GM15510 (cell line): Measurements from ENCODE around the gene LOXL1.

Source experiments
- POLR2A ChIP-seq: IDR thresholded peaks from 3 replicates; pipeline ENCODE4 v1.6.1; 2011; ENCODE audit warnings: borderline replicate concordance; ENCODE audit not compliant: insufficient read length; ENCODE audit errors: extremely low read depth

LOXL1 gene

GRCh38 chr15:73891328-73892315 lies 34.6 kb upstream of the LOXL1 start:
- TF ChIP-seq POLR2A, result no peak

GRCh38 chr15:73892446-73893226 lies 33.6 kb upstream of the LOXL1 start:
- TF ChIP-seq POLR2A, result no peak

- no peak for TF ChIP-seq POLR2A
Measured at GRCh38 chr15:73894133-73894814, 32.0 kb upstream of the LOXL1 start.

GRCh38 chr15:73897441-73898261 lies 28.6 kb upstream of the LOXL1 start:
- TF ChIP-seq POLR2A, result no peak

GRCh38 chr15:73899197-73900094 lies 26.8 kb upstream of the LOXL1 start:
- no peak for TF ChIP-seq POLR2A

GRCh38 chr15:73900095-73900712 lies 26.1 kb upstream of the LOXL1 start:
- TF ChIP-seq POLR2A, result no peak

GRCh38 chr15:73901126-73901810 lies 25.0 kb upstream of the LOXL1 start:
- TF ChIP-seq POLR2A, result no peak

GRCh38 chr15:73902121-73903020 lies 23.9 kb upstream of the LOXL1 start:
- TF ChIP-seq POLR2A, result no peak

- TF ChIP-seq POLR2A, result no peak
Measured at GRCh38 chr15:73904026-73904815, 22.0 kb upstream of the LOXL1 start.

GRCh38 chr15:73905225-73905827 lies 20.9 kb upstream of the LOXL1 start:
- no peak for TF ChIP-seq POLR2A
